ENCODE measurements around the gene NEXMIF.
"Not testable (repeated sequence)": the region's sequence is repeated elsewhere in the genome, so short reads cannot be mapped to it uniquely, and the experiment has no call there.

The NEXMIF gene

GRCh38 chrX:74797338-74797887, 127.8 kb downstream of the NEXMIF start:
- DNase-seq (ENCODE audit: low read depth): no peak

DNA sequence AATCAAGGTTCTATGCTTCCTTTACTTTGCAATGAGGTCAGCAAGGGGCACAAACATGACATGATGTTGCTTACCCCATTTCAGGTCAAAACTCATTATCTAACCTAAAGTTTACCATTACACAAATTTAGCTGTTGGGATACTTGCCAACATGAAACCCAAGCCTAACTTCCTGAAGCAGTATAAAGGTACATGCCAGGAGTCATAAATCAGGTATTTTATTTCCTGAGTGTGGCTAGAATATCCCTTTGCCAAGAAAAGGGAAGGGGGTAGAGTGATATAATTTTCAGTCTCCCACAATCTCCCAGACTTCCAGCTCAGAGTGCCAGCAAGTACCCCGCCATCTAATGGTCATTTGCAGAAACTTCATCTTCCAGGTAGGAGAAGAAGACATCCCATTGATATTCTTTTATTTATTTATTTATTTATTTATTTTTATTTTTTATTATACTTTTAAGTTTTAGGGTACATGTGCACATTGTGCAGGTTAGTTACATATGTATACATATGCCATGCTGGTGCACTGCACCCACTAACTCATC, 136.6 kb downstream of the NEXMIF start:
- no peak for DNase-seq (ENCODE audit: low read depth)

GRCh38 chrX:74784629-74785028, 140.6 kb downstream of the NEXMIF start:
- no peak for DNase-seq (ENCODE audit: low read depth)

DNA sequence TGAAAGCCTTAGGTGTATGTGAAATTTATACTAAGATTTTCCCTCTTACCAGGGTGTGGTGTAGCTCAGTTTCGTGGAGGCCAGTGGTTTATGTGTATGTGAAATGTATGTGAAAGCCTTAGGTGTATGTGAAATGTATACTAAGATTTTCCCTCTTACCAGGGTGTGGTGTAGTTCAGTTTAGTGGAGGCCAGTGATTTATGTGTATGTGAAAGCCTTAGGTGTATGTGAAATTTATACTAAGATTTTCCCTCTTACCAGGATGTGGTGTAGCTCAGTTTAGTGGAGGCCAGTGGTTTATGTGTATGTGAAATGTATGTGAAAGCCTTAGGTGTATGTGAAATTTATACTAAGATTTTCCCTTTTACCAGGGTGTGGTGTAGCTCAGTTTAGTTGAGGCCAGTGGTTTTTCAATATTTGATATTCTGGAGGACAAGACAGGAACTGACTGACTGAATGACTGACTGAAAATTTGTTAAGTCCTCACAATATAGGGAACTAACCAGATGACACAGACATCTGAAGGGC, 143.7 kb downstream of the NEXMIF start:
- no peak for DNase-seq (ENCODE audit: low read depth)

- no peak for DNase-seq (ENCODE audit: low read depth)
Measured at GRCh38 chrX:74779175-74779574, 146.1 kb downstream of the NEXMIF start.

DNA sequence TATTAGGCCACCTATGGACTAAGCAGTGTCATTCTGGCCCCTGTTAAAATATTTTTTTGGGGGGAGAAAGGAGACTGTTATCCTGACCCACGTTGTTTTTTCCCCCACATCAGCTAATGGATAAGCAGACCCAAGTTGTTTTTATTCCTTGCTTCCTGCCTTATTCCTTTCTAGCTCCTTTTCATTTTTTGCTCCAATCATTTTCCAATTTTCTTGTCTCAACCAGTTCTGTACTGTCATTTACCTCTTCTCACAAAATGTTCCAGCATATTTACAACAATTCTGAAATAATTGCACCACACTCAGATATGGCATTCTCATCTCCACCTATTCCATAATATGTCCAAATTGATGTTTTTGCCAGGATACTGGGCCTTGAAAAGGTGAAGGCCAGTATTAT, 150.3 kb downstream of the NEXMIF start:
- DNase-seq (ENCODE audit: low read depth): no peak

GRCh38 chrX:74736450-74736849, 188.8 kb downstream of the NEXMIF start:
- no peak for DNase-seq (ENCODE audit: low read depth)

- DNase-seq (ENCODE audit: low read depth): no peak
Measured at GRCh38 chrX:74705269-74705668, 220.0 kb downstream of the NEXMIF start.

GRCh38 chrX:74701343-74701742, 223.9 kb downstream of the NEXMIF start:
- DNase-seq (ENCODE audit: low read depth): not testable (repeated sequence)

DNA sequence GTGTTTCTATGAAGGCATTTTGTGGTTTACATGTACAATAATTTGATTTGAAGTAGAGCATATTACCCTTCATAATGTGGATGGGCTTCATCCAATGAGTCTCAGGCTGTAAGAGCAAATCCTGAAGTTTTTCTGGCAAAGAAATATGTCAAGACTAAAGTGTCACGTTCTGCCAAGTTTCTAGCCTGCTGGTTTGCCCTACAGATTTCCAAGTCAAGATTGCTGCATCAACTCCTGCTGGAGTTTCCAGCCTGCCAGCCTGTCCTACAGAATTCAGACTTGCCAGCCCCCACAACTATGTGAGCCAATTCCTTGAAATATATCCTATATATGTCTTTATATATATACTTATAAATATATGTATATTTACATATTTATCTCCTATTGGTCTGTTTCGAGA, 240.8 kb downstream of the NEXMIF start:
- no peak for DNase-seq (ENCODE audit: low read depth)

Measured in activated gamma-delta T cell treated with anti-CD3 and anti-CD28 coated beads, Interleukin-2, amount 50 U/mL, for 16 hours (primary cell).